ENCODE measurements around the gene KDM2B.

GRCh38 chr12:121495746-121496145 lies 85.1 kb downstream of the KDM2B start:
- TF ChIP-seq, protein P1, sequence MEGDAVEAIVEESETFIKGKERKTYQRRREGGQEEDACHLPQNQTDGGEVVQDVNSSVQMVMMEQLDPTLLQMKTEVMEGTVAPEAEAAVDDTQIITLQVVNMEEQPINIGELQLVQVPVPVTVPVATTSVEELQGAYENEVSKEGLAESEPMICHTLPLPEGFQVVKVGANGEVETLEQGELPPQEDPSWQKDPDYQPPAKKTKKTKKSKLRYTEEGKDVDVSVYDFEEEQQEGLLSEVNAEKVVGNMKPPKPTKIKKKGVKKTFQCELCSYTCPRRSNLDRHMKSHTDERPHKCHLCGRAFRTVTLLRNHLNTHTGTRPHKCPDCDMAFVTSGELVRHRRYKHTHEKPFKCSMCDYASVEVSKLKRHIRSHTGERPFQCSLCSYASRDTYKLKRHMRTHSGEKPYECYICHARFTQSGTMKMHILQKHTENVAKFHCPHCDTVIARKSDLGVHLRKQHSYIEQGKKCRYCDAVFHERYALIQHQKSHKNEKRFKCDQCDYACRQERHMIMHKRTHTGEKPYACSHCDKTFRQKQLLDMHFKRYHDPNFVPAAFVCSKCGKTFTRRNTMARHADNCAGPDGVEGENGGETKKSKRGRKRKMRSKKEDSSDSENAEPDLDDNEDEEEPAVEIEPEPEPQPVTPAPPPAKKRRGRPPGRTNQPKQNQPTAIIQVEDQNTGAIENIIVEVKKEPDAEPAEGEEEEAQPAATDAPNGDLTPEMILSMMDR (conservative IDR thresholded peaks at IDR 0.05 in 1 of 2, IDR thresholded peaks at IDR 0.05 in 1 of 2; ENCODE audit: extremely low read depth in 1 of 2, insufficient read depth in 1 of 2, low read depth in 1 of 2, low read length in 2 of 2): no peak
- no peak for TF ChIP-seq EZH2 (IDR thresholded peaks at IDR 0.05; ENCODE audit: borderline replicate concordance, low read length)
